Umbilical cord (tissue), 2 donors: ENCODE measurements around the gene LRRC72. TPM values are rescaled to one million over a fixed set of nuclear protein-coding genes. Genes with fewer than 3 reads are reported as not detected.
"Not testable (repeated sequence)": the region's sequence is repeated elsewhere in the genome, so short reads cannot be mapped to it uniquely, and the experiment has no call there.

Experiments used
- DNase-seq: peaks from one replicate; pipeline ENCODE4 v3.0.0-alpha.2; 2015; ENCODE audit warnings: low spot score
- total RNA-seq: library from RNA; depleted of rRNA; stranded (reverse); fragments of >200 nt; gene quantifications from one replicate; pipeline ENCODE4 v1.2.3, GENCODE V29; 2014; ENCODE audit warnings: low replicate concordance; ENCODE audit not compliant: insufficient read depth

Gene LRRC72
- total RNA-seq, 1 donor from 2014 or later, result not detected

DNA sequence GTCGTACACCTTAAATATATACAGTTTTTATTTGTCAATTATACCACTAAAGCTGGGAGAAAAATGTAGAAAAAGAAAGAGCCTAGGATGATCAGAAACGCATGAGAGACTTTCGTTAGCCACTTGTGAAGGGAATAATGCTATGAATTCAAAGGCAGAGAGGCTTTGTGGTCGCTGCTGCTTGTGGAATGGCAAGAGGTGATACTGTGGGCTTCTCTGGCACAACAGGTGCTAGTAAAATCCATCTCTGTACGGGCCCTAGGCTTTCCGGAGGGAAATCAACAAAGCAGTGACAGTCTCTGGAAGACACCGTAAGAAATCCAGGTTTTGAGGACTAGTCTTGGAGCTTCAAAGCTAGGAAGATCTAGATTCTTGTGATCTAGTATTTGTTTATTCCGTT, 52.6 kb downstream of the LRRC72 start:
- DNase-seq, result no peak

DNA sequence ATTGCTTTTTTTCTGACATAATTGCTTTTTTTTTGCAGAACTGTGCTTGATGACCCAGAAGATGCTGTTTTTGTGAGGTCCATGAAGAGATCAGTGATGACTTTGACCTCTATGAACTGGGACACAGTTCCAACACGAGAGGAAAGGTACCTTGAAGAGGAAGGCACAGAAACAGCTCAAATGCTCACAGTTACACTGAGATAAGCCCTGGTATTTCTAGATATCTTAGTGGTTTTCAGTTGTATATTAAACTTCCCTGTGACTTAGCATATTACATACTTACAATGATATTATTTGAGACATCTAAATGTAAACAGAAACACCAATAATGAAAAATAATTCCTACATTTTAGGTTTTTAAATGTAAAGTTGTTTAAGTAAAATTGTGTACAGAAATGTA, 54.7 kb downstream of the LRRC72 start:
- DNase-seq, result no peak

DNA sequence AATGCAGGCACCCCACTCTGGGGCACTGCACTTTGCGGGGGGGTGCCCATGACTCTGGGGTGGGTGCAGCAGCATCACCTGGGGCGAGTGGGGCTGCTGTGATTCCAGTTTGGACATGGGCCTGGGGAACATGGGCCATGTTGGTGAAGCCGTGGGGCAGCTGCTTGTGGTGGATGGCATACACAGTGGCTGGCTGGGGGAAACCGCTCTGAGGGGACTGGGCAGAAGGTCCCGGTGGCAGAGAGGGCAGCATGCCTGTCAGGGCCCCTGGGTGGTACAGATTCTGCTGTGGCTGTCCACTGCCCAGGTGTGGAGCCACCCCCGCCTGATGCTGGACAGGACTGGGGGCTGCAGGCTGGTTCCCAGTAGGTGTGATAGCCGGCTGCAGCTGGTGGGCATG, 57.2 kb downstream of the LRRC72 start:
- no peak for DNase-seq

DNA sequence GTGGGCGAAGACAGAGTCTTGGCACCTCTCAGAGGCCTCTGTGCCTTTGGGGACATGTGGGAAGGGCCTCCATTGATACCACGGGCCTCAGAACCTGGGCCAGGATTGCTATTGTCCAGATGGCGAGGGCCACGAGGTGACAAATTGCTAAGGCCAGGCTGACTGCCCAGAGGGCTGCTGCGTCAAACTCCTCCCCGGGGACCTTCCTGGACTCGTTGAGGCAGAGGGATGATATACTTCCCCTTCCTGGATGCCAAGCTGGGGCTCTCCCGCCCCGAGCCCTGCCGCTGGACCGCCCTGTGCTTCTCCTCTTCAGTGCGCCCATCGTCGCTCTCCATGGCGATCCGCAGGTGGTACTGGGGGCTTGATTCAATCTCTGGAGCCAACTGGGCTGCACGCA, 58.9 kb downstream of the LRRC72 start:
- DNase-seq, result no peak

DNA sequence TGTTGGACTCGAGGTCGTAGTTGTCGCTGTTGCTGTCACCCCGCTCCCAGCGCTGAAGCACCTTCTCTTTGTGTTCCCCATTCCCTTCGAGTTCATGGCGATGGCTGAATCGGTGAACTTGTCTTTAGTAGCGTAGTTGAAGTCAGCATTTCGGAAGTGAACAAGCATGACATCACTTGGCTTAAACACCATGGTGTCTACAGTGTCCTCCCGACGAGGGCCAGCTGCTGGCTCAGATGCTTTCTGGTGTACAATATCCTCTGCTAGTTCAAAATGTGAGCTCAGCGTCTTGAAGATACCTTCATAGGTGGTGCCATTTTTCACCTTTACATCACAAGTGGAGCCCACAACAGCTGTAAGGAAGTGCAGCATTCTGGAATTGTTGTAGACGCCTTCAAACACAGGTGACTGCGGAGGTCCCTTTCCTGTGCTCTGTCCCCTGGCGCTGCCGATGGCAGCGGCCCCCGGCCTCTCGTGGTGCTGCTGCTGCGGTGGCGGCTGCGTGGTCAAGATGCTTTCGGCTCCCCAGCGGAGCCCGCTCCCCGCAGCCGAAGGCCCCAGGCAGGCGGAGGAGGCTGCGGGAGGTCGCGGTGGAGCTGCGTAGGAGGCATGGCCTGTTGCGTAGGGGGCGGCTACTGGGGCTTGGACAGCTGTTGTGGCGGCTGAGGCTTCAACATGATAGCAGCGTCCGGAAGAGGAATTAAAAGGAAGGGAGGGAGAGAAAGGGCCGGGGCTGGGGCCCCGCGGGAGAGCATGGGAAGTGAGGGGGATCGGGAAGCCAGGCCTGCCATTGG, 59.7 kb downstream of the LRRC72 start:
- DNase-seq, result no peak

DNA sequence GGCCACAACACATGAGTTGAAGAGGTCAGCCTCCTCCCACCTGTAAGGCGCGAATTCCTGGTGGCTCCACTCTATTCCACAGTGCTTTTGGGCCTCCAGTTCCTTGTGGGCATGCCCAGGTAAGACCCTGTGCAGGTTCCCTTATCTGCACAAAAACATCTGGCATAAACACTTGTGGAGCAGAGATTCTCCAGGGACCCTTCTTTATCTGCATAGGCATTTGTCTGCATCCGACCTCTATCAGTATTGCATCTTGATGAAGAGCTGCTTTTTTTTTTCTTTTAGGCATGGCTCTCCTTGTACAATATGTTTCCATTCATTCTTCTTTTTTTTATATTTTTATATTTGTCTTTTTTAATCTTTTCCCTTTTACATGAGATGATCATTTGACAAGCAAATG, 60.5 kb downstream of the LRRC72 start:
- DNase-seq, result no peak

DNA sequence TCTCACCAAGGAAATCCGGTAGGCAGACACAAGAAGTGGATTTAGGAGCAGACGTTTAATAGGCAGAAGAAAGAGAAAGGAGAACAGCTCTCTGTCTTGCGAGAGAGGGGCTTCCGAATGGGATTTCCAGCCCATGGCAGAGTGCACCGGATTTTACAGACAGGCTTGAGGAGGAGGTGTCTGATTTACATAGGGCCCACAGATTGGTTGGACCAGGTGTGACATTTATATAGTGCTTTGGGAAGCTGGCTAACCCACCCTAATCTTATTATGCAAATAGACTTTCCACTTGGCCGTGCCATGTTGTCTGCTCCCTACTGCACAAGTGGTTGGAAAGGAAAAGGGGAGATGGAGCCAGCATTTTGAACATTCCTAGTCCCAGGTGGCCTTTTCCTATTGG, 61.2 kb downstream of the LRRC72 start:
- no peak for DNase-seq

DNA sequence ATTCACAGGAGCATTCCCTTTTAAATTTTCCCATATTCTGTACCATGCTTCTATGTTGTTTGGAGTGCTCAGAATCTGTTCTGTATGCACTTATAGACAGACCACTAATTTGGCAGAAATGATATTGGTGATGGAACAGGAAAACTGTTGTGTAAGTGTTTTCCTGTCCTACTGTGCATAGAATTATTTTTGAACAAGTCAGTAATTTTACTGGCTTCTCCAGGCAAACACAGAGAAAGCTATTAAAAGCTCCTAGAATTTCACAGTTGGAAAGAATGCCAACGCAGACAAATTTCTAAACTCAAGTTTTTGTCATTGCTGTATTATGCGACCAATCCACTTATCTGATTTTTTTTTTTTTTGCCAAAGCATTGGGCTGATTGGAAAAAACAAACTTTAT, 63.3 kb downstream of the LRRC72 start:
- DNase-seq, result no peak

DNA sequence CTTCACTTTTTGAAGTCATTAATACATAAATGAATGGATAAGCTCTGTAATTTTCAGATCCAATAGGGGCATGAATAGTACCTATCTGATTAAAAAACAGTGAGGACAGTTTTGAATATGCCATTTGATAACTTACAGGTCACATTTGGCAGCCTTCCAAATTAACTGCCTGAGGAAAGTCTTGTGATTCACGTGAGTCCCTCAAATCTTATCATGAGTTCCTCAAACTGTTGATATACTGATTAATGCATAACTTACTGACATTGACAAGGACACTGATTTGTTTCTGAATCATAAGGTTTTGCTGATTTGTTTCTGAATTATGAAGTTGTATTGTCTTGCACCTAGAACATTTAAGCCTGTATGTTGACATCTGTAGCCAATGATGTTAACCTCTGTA, 63.8 kb downstream of the LRRC72 start:
- DNase-seq, result no peak

DNA sequence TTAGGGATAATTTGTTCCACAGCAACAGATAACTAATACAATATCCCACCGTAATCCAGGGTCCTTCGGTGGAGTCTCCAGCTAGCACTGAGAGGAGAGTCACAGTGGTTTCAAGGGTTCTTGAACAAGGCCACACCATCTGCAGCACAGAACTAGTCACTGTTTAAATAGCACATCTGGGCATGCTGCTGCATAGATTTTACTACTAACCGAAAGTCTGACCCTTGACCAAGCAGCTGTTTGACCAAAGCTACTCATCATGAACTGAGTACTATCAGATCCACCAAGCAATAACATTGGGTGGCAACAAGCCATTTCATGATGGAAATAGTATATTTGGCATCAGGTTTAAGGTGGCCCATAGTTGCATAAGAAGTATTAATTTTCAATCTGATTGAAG, 65.8 kb downstream of the LRRC72 start:
- DNase-seq, result no peak

DNA sequence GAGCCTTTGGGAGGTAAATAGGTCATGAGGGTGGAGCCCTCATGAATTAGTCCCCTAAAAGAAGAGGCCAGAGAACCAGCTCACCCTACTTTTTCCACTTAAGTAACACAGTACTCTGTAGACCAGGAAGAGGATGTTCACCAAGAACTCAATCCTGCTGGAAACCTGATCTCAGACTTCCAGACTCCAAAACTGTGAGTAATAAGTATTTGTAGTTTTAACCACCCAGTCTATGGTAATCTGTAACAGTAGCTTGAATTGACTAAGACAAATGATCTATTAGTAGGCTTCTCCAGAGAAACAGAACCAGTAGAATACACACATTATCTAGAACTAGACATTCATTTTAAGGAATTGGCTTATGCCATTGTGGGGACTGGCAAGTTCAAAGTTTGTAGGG, 67.4 kb downstream of the LRRC72 start:
- no peak for DNase-seq

DNA sequence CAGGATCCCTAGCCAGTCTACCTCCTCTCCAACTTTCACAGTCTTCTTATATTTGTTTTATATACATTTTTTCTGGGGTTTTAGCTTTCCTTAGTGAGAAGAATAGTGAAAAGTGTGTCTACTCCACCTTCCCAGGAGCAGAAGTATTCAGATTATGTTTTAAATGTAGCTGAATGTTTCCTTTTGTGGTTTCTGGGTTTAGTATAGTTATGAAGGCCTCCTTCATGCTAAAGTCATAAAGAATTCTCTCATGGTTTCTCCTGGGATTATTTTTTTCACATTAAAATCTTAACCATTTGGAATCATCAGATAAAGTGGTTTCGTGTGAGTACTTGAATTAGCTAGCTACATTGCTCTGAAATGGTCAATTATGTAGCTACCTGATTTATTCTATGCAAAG, 68.1 kb downstream of the LRRC72 start:
- no peak for DNase-seq

DNA sequence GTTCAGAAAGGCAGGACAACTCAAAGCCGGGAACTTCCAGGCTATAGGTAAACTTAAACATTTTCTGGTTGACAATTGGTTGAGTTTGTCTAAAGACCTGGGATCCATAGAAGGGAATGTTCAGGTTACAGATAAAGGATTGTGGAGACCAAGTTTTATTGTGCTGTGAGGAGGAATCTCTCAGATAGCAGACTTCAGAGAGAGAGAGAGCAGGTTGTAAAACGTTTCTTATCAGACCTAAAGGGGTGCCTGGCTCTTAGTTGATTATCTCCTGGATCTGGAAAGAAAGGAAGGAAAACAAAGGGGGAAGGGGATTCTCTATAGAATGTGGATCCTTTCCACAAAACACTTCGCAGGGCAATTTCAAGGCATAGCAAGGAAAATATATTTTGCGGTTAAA, 69.0 kb downstream of the LRRC72 start:
- not testable (repeated sequence) for DNase-seq

DNA sequence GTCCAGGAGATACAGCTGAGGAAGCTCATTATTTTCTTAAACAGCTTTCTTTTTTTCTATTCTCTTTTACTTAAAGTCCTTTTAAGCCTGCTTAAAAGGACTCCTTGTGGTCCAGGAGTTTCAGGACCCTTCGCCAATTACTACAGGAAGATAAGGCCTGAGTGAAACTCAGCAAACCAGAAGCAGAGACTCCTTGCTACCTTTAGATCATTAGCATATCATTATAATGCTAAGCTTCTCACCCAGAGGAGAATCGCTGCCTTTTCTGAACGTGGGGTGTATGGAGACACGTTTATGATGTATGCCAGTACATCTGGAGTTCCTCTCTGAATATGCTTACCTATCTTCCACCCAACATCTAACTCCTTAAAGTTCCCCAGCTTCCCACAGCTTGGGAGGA, 71.4 kb downstream of the LRRC72 start:
- no peak for DNase-seq

DNA sequence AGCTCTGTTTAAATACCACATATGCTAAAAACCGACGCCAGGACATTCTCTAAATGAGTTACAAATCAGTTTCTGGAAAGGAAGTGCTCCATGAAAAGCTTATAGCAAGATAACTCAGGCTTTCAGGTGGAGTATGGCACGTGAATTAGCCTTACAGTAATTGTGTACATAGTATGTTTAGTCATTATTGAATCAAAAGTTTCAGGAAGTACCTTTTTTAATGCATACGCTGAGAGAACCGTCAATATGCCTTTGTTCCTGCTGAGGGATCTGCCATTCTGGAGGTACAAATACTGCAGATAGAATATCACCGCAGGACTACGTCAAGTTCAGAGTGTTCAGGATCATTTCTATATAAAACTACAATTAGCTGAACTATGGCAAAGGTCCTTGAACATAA, 73.2 kb downstream of the LRRC72 start:
- DNase-seq, result no peak

DNA sequence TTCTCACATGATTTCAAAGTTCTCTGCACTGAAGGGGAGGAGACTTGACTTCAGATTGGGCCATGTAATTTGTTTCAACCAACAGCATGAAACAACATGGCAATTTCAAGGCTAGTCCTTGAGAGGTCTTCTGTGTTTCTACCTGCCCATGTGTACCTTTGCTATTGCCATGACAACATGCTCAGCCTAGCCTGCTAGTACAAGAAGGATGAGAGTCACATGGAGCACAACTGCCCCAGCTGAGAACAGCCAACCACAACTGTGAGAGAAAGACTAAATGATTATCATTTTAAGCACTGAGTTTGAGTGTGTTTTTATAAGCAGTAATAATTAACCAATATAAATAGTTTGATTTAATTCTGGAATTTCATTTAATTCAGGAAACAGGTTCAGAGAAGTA, 77.0 kb downstream of the LRRC72 start:
- no peak for DNase-seq

DNA sequence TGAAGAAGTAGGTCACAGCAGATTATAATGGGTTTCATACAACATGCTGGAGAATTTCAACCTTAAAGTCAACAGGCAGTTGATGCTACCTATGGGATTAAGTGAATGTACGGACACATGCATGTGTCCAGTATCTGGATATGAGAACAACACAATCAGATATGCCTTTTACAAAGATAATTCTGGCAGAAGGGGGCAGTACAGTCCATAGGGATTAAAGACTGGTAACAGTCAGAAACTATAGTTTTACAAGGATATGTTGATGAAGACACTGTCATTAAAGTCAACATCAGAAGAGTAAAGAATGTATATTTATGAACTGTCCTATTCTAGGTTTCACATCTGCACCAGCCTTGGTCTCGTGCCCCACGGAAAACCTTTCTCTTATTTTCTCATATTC, 77.4 kb downstream of the LRRC72 start:
- DNase-seq, result no peak

DNA sequence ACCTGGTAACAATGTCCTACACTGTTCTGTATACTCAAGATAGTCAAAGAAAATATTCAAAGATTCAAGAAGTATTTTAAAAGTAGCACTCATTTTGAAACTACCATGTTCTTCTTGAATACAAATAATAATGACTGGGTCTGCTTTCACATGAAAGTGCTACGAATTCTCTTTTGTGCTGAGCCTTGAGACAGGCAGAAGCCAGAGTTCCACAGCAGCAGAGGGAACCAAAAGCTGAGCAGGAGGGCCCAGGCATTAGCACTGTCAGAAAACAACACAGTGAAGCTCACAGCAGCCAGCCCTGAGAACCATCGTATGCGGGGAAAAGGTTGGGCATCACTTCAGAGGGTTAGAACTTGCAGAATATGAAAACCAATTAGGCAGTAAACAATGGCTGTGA, 80.1 kb downstream of the LRRC72 start:
- DNase-seq, result peak; percentile 7

DNA sequence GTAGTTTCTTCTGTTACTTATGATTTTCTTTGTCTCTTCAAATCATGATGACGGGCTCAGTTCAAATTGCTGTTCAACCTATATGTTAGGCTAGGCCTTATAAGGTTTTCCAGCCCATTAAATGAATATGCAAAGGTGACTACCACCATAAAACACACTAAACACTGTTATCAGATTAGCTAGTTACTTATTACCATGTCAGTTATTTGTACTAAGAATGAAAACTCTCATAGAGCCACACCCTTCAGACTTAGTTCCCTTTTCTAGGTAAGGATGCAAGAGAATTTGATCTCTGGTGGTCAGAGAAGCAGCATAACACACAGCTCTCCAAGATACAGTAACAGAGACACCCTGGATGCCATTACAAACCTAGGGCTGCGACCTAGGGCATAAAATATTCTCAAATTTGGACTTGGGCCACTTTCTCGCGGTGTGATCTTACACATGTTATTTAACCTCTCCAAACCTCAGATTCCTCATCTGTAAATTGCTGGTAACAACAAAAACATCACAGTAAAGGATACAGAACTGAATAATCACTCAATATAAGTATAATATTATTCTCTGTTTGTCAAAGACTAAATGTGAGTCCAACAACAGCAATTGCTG, 83.3 kb downstream of the LRRC72 start:
- DNase-seq, result no peak

DNA sequence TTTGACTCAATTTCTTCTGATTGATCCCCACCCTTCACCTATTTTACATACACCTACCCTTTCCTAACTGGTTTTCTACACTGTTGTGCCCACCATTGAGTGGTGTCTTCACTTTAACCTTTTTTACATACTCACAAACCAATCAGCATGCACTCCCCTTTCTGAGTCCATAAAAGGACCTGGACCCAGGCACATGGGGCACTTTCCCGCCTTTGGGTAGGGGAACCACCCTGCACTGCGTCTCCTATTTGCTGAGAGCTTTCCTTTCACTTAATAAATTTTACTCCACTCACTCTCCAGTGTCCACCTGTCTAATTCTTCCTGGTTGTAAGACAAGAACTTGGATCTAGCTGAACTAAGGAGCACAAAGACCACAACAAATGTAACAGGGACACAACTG, 85.1 kb downstream of the LRRC72 start:
- DNase-seq, result no peak

DNA sequence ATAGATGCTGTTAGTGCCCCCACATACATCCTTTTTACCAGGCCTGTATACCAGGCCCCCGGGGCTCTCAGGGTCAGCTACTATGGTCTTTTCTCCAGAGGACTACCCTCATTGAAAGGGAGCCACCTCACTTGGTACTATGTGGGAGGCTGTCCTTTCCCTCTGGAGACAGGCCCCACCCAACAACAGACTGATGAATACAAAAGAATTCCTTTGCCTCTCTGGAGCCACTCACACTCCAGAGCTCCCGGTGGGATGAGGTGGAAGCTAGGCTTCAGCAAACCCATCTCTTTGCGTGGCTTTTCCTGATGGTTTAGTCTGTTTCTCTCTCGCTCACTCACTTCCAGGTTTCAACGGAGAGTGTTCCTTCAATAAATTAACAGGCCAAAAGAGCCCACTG, 88.6 kb downstream of the LRRC72 start:
- no peak for DNase-seq

DNA sequence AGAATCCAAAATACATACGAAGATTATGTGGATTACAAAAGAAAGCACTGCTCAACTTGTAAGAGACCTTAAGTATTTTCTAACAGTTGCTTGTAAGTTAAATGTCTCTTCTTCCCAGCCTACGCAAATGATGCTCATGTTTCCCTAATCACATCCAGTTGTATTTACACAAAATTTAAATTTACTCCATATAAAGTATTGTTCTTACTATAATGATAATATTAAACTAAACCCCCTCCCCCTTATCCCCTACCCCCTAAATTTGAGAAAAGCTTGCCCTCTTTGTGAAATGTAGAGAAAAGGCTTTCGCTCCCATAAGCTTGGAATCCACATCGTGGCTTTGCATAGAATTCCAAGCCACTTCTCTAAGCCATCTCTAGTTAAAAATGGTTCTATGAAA, 89.5 kb downstream of the LRRC72 start:
- DNase-seq, result no peak

DNA sequence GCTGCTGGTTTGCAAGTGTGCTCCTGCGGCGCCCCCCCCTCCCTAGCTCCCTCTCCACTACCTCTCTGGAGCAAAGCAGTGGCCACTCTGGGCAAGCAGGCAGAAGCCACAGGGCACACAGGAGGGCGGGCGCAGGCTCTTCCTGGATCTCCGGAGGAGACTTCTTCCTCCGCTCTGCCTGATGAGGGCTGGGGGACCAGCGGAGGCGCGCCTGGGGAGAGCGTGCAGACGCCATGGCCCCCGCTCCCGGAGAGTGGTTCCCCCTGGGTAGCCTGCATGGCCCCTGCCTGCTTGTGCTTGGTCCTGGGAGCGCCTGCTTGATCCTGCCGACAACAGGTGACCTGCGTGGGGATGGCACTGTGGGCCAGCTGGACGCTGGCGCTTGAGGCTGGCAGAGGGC, 89.9 kb downstream of the LRRC72 start:
- no peak for DNase-seq

DNA sequence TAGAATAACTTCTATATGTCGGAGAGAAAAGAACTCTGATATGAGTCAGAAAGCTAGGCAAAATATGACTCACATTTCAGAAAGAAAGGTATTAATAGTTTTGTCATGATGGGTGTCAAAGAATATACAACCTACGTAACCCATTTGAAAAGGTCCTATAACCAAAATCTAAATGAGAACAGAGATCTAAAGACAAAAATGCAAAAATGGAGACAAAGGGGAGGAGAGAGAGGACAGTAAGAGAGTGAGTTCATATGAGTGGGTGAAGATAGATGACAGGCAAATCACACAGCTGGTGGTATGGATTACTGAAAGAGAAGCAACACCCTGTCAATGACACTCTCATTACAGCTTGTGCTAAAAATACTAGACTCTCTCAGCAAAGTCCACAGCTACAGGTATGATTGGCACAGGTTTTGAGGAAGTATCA, 93.4 kb downstream of the LRRC72 start:
- DNase-seq, result no peak
